Peyer's patch (tissue), 4 donors: Measurements from ENCODE around the gene ZNF584.

Source experiments
- POLR2A ChIP-seq, 2 donors: fragments of 450-650 bp; IDR thresholded peaks; one replicate each; pipeline ENCODE4 v1.5.1; 2017; ENCODE audit warnings: antibody characterized with exemption in 2 of 2, mild to moderate bottlenecking in 2 of 2, moderate library complexity in 2 of 2
- TF ChIP-seq, protein P1 (sequence below), 6 experiments: fragments of 450-650 bp in 4 of 6; fragments of 200-600 bp in 2 of 6; sonication (generic) in 1 of 6; IDR thresholded peaks; one replicate each; pipeline ENCODE4 v1.5.1; 2017 to 2019; ENCODE audit warnings: antibody characterized with exemption in 6 of 6, mild to moderate bottlenecking in 3 of 6, moderate library complexity in 1 of 6

DNA sequence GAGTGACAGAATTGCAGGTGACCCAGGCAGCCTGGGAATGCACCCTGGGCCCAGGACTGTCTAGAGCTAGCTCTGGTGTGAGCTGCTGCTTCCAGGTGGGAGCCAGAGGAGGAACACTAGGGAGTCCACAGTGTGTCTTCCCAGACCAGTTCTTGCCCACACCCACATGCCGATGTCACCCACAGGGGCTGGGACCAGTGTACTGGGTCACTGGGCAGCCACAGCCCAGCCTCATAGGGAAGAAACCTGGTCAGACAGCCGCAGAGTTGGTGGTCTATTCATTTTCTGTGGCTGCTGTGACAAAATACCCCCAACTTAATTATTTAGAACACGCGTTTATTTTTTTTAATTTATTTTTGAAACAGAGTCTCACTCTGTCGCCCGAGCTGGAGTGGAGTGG lies 9.9 kb upstream of the ZNF584 start:
- TF ChIP-seq, protein P1, sequence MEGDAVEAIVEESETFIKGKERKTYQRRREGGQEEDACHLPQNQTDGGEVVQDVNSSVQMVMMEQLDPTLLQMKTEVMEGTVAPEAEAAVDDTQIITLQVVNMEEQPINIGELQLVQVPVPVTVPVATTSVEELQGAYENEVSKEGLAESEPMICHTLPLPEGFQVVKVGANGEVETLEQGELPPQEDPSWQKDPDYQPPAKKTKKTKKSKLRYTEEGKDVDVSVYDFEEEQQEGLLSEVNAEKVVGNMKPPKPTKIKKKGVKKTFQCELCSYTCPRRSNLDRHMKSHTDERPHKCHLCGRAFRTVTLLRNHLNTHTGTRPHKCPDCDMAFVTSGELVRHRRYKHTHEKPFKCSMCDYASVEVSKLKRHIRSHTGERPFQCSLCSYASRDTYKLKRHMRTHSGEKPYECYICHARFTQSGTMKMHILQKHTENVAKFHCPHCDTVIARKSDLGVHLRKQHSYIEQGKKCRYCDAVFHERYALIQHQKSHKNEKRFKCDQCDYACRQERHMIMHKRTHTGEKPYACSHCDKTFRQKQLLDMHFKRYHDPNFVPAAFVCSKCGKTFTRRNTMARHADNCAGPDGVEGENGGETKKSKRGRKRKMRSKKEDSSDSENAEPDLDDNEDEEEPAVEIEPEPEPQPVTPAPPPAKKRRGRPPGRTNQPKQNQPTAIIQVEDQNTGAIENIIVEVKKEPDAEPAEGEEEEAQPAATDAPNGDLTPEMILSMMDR (IDR thresholded peaks at IDR 0.05), result no peak
- no peak for TF ChIP-seq POLR2A (IDR thresholded peaks at IDR 0.05)
